ENCODE results near the gene CRKL.

The CRKL gene

GRCh38 chr22:20991252-20992055 is 74.2 kb downstream of the CRKL start:
- Histone ChIP-seq H3K36me3 (ENCODE audit: control insufficient read depth in 2 of 2, insufficient read depth in 1 of 2, low read length in 2 of 2) (peaks cover 0 to 96% of the 10 kb centered on the region in 2 experiments; a peak in 2 of 3 replicates), H3K9me3 (ENCODE audit: control insufficient read depth, insufficient read depth, low read depth, low read length) (no peaks in the 10 kb centered on the region), H3K4me3 (ENCODE audit: low read depth, low read length) (no peak overlapping the region), H3K27ac (ENCODE audit: extremely low read depth, low read depth, low read length) (no peak overlapping the region), H3K4me1 (ENCODE audit: control insufficient read depth, insufficient read depth, low read length) (no peaks in the 10 kb centered on the region)
- ChIA-PET POLR2A (interaction anchor here (1.4 to 2.4 kb wide), 3 partner anchors 8 to 11 kb away, joined by 6 to 22 read pairs (median 20); partner anchors contain the start of genes LZTR1 and THAP7), CTCF (interaction anchor here (0.5 to 1.4 kb wide), 3 partner anchors 9 to 573 kb away, joined by 4 to 7 read pairs (median 7); partner anchors contain the start of gene LZTR1)
- TF ChIP-seq ZNF366 (tag by site-specific recombination; conservative IDR thresholded peaks at IDR 0.05) (no peak), GLIS2 (tag by site-specific recombination; IDR thresholded peaks at IDR 0.05) (no peak), BCL11B (tag by site-specific recombination; IDR thresholded peaks at IDR 0.05; ENCODE audit: low read depth) (no peak)

- ChIA-PET POLR2A (interaction anchor here (1.4 to 2.4 kb wide), 2 partner anchors 10 kb away, joined by 6 to 22 read pairs; partner anchors contain the start of genes LZTR1 and THAP7), CTCF (no interaction called here)
- H3K4me3 ChIP-seq (ENCODE audit: low read depth, low read length): no peak overlapping the region
- H3K27ac ChIP-seq (ENCODE audit: extremely low read depth, low read depth, low read length): no peak overlapping the region
- no peaks in the 10 kb centered on the region for H3K9me3 ChIP-seq (ENCODE audit: control insufficient read depth, insufficient read depth, low read depth, low read length)
- H3K36me3 ChIP-seq (ENCODE audit: control insufficient read depth in 2 of 2, insufficient read depth in 1 of 2, low read length in 2 of 2): peaks cover 0 to 96% of the 10 kb centered on the region in 2 experiments; a peak in 1 of 3 replicates
- TF ChIP-seq ZNF777 (tag by site-specific recombination; IDR thresholded peaks at IDR 0.05; ENCODE audit: borderline replicate concordance) (no peak), ZNF707 (tag by site-specific recombination; IDR thresholded peaks at IDR 0.05) (no peak), ZNF335 (tag by site-specific recombination; conservative IDR thresholded peaks at IDR 0.05) (no peak), ZNF423 (tag by site-specific recombination; IDR thresholded peaks at IDR 0.05) (no peak), ZNF629 (tag by site-specific recombination; IDR thresholded peaks at IDR 0.05) (no peak), ZNF18 (tag by site-specific recombination; IDR thresholded peaks at IDR 0.05) (no peak), KLF8 (tag by site-specific recombination; IDR thresholded peaks at IDR 0.05) (no peak), ZNF175 (tag by site-specific recombination; IDR thresholded peaks at IDR 0.05) (no peak), RBAK (tag by site-specific recombination; IDR thresholded peaks at IDR 0.05) (no peak), ZNF610 (tag by site-specific recombination; IDR thresholded peaks at IDR 0.05; ENCODE audit: borderline replicate concordance) (no peak), ZNF473 (tag by site-specific recombination; IDR thresholded peaks at IDR 0.05) (no peak), ZBTB7A (tag by site-specific recombination; IDR thresholded peaks at IDR 0.05; ENCODE audit: low read depth) (no peak), HOXC10 (CRISPR knock-in tag; IDR thresholded peaks at IDR 0.05) (no peak), ZNF169 (tag by site-specific recombination; IDR thresholded peaks at IDR 0.05) (no peak), ZNF621 (tag by site-specific recombination; IDR thresholded peaks at IDR 0.05) (no peak)
- H3K4me1 ChIP-seq (ENCODE audit: control insufficient read depth, insufficient read depth, low read length): no peaks in the 10 kb centered on the region
Measured at GRCh38 chr22:20992056-20992442, 74.8 kb downstream of the CRKL start.

GRCh38 chr22:20992456-20993303 is 75.5 kb downstream of the CRKL start:
- CTCF ChIA-PET: interaction anchor here (0.7 kb wide), 1 partner anchor 1934 kb away, joined by 4 read pairs; no protein-coding TSS in a partner anchor
- H3K4me1 ChIP-seq (ENCODE audit: control insufficient read depth, insufficient read depth, low read length): no peaks in the 10 kb centered on the region
- H3K36me3 ChIP-seq (ENCODE audit: control insufficient read depth in 2 of 2, insufficient read depth in 1 of 2, low read length in 2 of 2): peaks cover 0 to 96% of the 10 kb centered on the region in 2 experiments; a peak in 1 of 3 replicates
- no peak overlapping the region for H3K4me3 ChIP-seq (ENCODE audit: low read depth, low read length)
- POLR2A ChIA-PET: interaction anchor here (0.9 kb wide), 1 partner anchor 10 kb away, joined by 3 read pairs; the partner anchor contains the start of gene LZTR1
- H3K9me3 ChIP-seq (ENCODE audit: control insufficient read depth, insufficient read depth, low read depth, low read length): no peaks in the 10 kb centered on the region
- H3K27ac ChIP-seq (ENCODE audit: extremely low read depth, low read depth, low read length): no peak overlapping the region
- TF ChIP-seq IKZF3 (tag by site-specific recombination; IDR thresholded peaks at IDR 0.05) (no peak), ZNF175 (tag by site-specific recombination; IDR thresholded peaks at IDR 0.05) (no peak), EGR2 (tag by site-specific recombination; IDR thresholded peaks at IDR 0.05; ENCODE audit: low read depth) (no peak), SP7 (tag by site-specific recombination; IDR thresholded peaks at IDR 0.05) (no peak), CTCF (tag by site-specific recombination; IDR thresholded peaks at IDR 0.05) (no peak), ZBTB20 (tag by site-specific recombination; IDR thresholded peaks at IDR 0.05) (no peak), ZBTB1 (tag by site-specific recombination; IDR thresholded peaks at IDR 0.05) (no peak), ZNF155 (tag by site-specific recombination; IDR thresholded peaks at IDR 0.05) (no peak), OSR2 (tag by site-specific recombination; IDR thresholded peaks at IDR 0.05) (no peak), ZNF324 (tag by site-specific recombination; IDR thresholded peaks at IDR 0.05) (no peak), ZNF629 (tag by site-specific recombination; IDR thresholded peaks at IDR 0.05) (no peak)

Measured in HEK293 (cell line).